Measurements from ENCODE around the gene S100A7A. TPM values are rescaled to one million over a fixed set of nuclear protein-coding genes. Genes with fewer than 3 reads are reported as not detected.

The S100A7A gene
- total RNA-seq, 2 experiments from 2014 or later = not detected

DNA sequence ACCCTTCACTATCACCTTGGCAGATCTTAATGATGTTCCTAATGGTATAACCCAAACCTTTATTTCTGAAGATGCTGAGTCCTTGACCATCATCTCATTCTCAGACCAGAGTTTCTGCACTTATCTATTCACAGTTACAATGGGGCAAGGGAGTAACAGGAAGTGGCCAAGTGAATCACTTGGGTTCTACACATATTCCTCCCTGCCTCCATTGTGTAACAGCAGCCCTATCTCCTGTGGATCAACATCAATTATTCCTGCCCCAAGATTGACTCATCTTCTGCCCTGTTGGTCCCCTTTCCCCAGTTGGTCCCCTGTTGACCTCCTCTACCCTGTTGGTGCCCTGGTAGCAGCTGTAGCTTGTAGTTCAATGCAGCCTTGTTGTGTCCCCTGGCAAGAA lies 54.4 kb downstream of the S100A7A start:
- Mint-ChIP-seq H3K4me3 (no peak overlapping the region), H3K36me3 (no peaks in the 10 kb centered on the region), H3K27me3 (peaks cover 15% of the 10 kb centered on the region), H3K27ac (no peak overlapping the region), H3K4me1 (peaks cover 6% of the 10 kb centered on the region), H3K9me3 (peaks cover 15% of the 10 kb centered on the region)
- ATAC-seq (ENCODE audit: low read depth) = no peak
- no peak for DNase-seq
- POLR2A ChIA-PET = no interaction called here

Other genes starting within 250 kb of the S100A7A start
- not detected for gene LELP1, start 213.1 kb upstream of the S100A7A start, total RNA-seq
- gene PRR9, start 198.9 kb upstream of the S100A7A start, total RNA-seq = not detected
- gene LORICRIN, start 156.8 kb upstream of the S100A7A start, total RNA-seq = not detected
- not detected for gene PGLYRP3, start 103.6 kb upstream of the S100A7A start, total RNA-seq
- not detected for gene PGLYRP4, start 67.7 kb upstream of the S100A7A start, total RNA-seq
- gene S100A9, start 58.7 kb upstream of the S100A7A start, total RNA-seq = 1 to 10 TPM; 4.5 to 4.8 TPM
- gene S100A12, start 40.9 kb upstream of the S100A7A start, total RNA-seq = not detected
- gene S100A8, start 25.4 kb upstream of the S100A7A start, total RNA-seq = 1 to 10 TPM in 1 of 2 experiments, under 1 TPM in 1; 0.94 to 1.2 TPM
- not detected for gene S100A7, start 44.1 kb downstream of the S100A7A start, total RNA-seq
- gene S100A6, start 119.5 kb downstream of the S100A7A start, total RNA-seq = 100 to 1,000 TPM; 365 to 373 TPM
- 1 to 10 TPM; 2.2 to 2.7 TPM for gene S100A5, start 124.4 kb downstream of the S100A7A start, total RNA-seq
- gene S100A4, start 129.3 kb downstream of the S100A7A start, total RNA-seq = 100 to 1,000 TPM; 385 to 394 TPM
- not detected for gene S100A3, start 132.7 kb downstream of the S100A7A start, total RNA-seq
- gene S100A2, start 149.3 kb downstream of the S100A7A start, total RNA-seq = not detected
- gene S100A16, start 196.6 kb downstream of the S100A7A start, total RNA-seq = not detected
- gene S100A14, start 199.8 kb downstream of the S100A7A start, total RNA-seq = not detected
- 1 to 10 TPM; 4.8 to 5.3 TPM for gene S100A13, start 211.0 kb downstream of the S100A7A start, total RNA-seq
- not detected for gene S100A1, start 211.9 kb downstream of the S100A7A start, total RNA-seq
- gene CHTOP, start 217.5 kb downstream of the S100A7A start, total RNA-seq = 100 to 1,000 TPM in 1 of 2 experiments, 10 to 100 TPM in 1; 98.1 to 105 TPM
- 10 to 100 TPM; 37.9 TPM for gene SNAPIN, start 242.2 kb downstream of the S100A7A start, total RNA-seq

Measured in activated naive CD8-positive, alpha-beta T cell treated with anti-CD3 and anti-CD28 coated beads, Interleukin-2, amount 10 ng/mL, durations not matched to agents 7 days and 5 days (primary cell).